ENCODE results near the gene ATG7.
"Not testable (repeated sequence)": the region's sequence is repeated elsewhere in the genome, so short reads cannot be mapped to it uniquely, and the experiment has no call there.

The ATG7 gene

GRCh38 chr3:11431319-11431718 lies 159.1 kb downstream of the ATG7 start:
- no peak for DNase-seq (ENCODE audit: low spot score)

GRCh38 chr3:11434017-11434526 lies 161.9 kb downstream of the ATG7 start:
- DNase-seq (ENCODE audit: low spot score) = peak; percentile 73

- DNase-seq (ENCODE audit: low spot score) = no peak
These were observed 162.4 kb downstream of the ATG7 start for GRCh38 chr3:11434563-11435096.

- DNase-seq (ENCODE audit: low spot score) = no peak
These were observed 163.4 kb downstream of the ATG7 start for GRCh38 chr3:11435440-11436165.

GRCh38 chr3:11436775-11437174 lies 164.6 kb downstream of the ATG7 start:
- no peak for DNase-seq (ENCODE audit: low spot score)

GRCh38 chr3:11437506-11437905 lies 165.3 kb downstream of the ATG7 start:
- no peak for DNase-seq (ENCODE audit: low spot score)

GRCh38 chr3:11438646-11439045 lies 166.4 kb downstream of the ATG7 start:
- no peak for DNase-seq (ENCODE audit: low spot score)

GRCh38 chr3:11441346-11441745 lies 169.1 kb downstream of the ATG7 start:
- DNase-seq (ENCODE audit: low spot score) = not testable (repeated sequence)

- DNase-seq (ENCODE audit: low spot score) = no peak
These were observed 172.2 kb downstream of the ATG7 start for GRCh38 chr3:11444404-11444803.

- DNase-seq (ENCODE audit: low spot score) = not testable (repeated sequence)
These were observed 173.0 kb downstream of the ATG7 start for GRCh38 chr3:11445193-11445592.

GRCh38 chr3:11445883-11446282 lies 173.7 kb downstream of the ATG7 start:
- no peak for DNase-seq (ENCODE audit: low spot score)

- no peak for DNase-seq (ENCODE audit: low spot score)
These were observed 175.5 kb downstream of the ATG7 start for GRCh38 chr3:11447584-11448200.

GRCh38 chr3:11450015-11450414 lies 177.8 kb downstream of the ATG7 start:
- no peak for DNase-seq (ENCODE audit: low spot score)

GRCh38 chr3:11452312-11452711 lies 180.1 kb downstream of the ATG7 start:
- no peak for DNase-seq (ENCODE audit: low spot score)

- DNase-seq (ENCODE audit: low spot score) = no peak
These were observed 181.0 kb downstream of the ATG7 start for GRCh38 chr3:11452885-11453847.

- DNase-seq (ENCODE audit: low spot score) = no peak
These were observed 183.8 kb downstream of the ATG7 start for GRCh38 chr3:11455956-11456355.

GRCh38 chr3:11457135-11457534 lies 184.9 kb downstream of the ATG7 start:
- DNase-seq (ENCODE audit: low spot score) = no peak

- DNase-seq (ENCODE audit: low spot score) = no peak
These were observed 187.1 kb downstream of the ATG7 start for GRCh38 chr3:11459186-11459824.

GRCh38 chr3:11461226-11461625 lies 189.0 kb downstream of the ATG7 start:
- no peak for DNase-seq (ENCODE audit: low spot score)

- not testable (repeated sequence) for DNase-seq (ENCODE audit: low spot score)
These were observed 190.5 kb downstream of the ATG7 start for GRCh38 chr3:11462673-11463072.

GRCh38 chr3:11463591-11463990 lies 191.4 kb downstream of the ATG7 start:
- DNase-seq (ENCODE audit: low spot score) = no peak

GRCh38 chr3:11464356-11464755 lies 192.2 kb downstream of the ATG7 start:
- no peak for DNase-seq (ENCODE audit: low spot score)
